Measurements from ENCODE around the gene SETD9. TPM values are rescaled to one million over a fixed set of nuclear protein-coding genes. Genes with fewer than 3 reads are reported as not detected.
A peak's percentile ranks its signal among the peaks of the same experiment; 100 is the strongest.

Gene SETD9
- total and polyA plus RNA-seq, 2 of the 13 experiments (the other 11 are each of a cell fraction or from before 2014, with no cell fraction given), result 4.8 to 17.8 TPM

DNA sequence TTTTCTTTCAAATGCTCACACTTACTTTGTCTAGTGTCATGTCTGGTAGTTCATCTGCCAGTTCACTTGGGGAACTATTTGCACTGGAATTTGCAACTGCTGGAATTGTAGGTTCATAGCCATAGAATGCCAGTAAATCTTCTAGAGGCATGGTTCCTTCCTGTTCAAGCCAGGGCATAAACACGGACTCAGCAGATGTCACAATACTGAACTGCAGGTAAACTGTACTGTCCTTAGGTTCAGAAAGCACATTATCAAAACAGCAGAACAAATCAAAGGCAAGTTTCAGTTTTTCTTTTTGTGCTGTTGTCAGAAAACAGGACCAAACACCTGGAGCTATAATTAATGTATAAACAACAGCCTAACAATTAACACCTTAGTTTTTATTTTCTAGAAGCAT is 29.5 kb downstream of the SETD9 start:
- H2AFZ ChIP-seq (ENCODE audit: low read length), result no peak overlapping the region
- H3K4me1 ChIP-seq (ENCODE audit: insufficient read depth, low read length), result peaks cover 10% of the 10 kb centered on the region
- no peaks in the 10 kb centered on the region for H3K27me3 ChIP-seq (ENCODE audit: control insufficient read depth in 1 of 2, insufficient read depth in 2 of 2, low read length in 2 of 2)
- no TSS peak for BruUV-seq (replicated peaks)
- peak; percentile 72 for ATAC-seq
- ChIA-PET CTCF (ENCODE audit: low intra/inter-chr PET ratio, low total read pairs) (no interaction called here), POLR2A (no interaction called here)
- in situ Hi-C loops (cut with HindIII; ENCODE audit: extremely low pct_ligation_motif_present, low pct_unique_long_range_greater_than_20kb) (no loop called here), intact Hi-C loops (cut with micrococcal nuclease; ENCODE audit: unreplicated experiment) (no loop called here)
- H3K9ac ChIP-seq (ENCODE audit: insufficient read depth, low read depth, low read length), result no peak overlapping the region
- H3K4me3 ChIP-seq (replicated peaks in 1 of 3; ENCODE audit: insufficient read depth in 1 of 3, low read depth in 2 of 3, low read length in 3 of 3), result no peak overlapping the region
- no peak for DNase-seq (ENCODE audit: low spot score)
- H3K9me3 ChIP-seq (ENCODE audit: low read length), result no peaks in the 10 kb centered on the region
- FAIRE-seq, result no peak
- no peaks in the 10 kb centered on the region for H4K20me1 ChIP-seq (ENCODE audit: insufficient read depth, low read length)
- peaks cover 21 to 78% of the 10 kb centered on the region in 2 experiments for H3K36me3 ChIP-seq (replicated peaks in 1 of 2; ENCODE audit: control insufficient read depth in 1 of 2, insufficient read depth in 2 of 2, low read length in 2 of 2)
- H3K79me2 ChIP-seq (ENCODE audit: insufficient read depth, low read length), result no peaks in the 10 kb centered on the region
- WGBS (ENCODE audit: low lambda C conversion rate), result 31% methylated on average over 1 of the region's 1 CpG
- H3K4me2 ChIP-seq (ENCODE audit: low read depth, low read length), result no peak overlapping the region
- H3K27ac ChIP-seq (ENCODE audit: extremely low read length, insufficient read depth, low read length), result peak overlapping the region; percentile 13
- TF ChIP-seq TEAD3 (CRISPR knock-in tag; optimal IDR thresholded peaks at IDR 0.05; ENCODE audit: borderline replicate concordance) (peak; percentile 31), MAFK (conservative IDR thresholded peaks at IDR 0.05 in 1 of 2, IDR thresholded peaks at IDR 0.05 in 1 of 2; ENCODE audit: low read length in 2 of 2) (peak; percentile 2 to 29; a peak in 1 of 4 replicates), ZNF205 (CRISPR knock-in tag; IDR thresholded peaks at IDR 0.05) (no peak), ZBTB14 (CRISPR knock-in tag; IDR thresholded peaks at IDR 0.05) (no peak), CEBPB (IDR thresholded peaks at IDR 0.05; ENCODE audit: borderline replicate concordance, low read depth, low read length) (peak; percentile 39; the same call in 1 of the 2 replicates), CEBPG (CRISPR knock-in tag; IDR thresholded peaks at IDR 0.05) (peak; percentile 42; the same call in 1 of the 2 replicates), SOX5 (CRISPR knock-in tag; IDR thresholded peaks at IDR 0.05; ENCODE audit: borderline replicate concordance) (no peak), SAP130 (CRISPR knock-in tag; IDR thresholded peaks at IDR 0.05; ENCODE audit: low read depth) (peak; percentile 37)
- TF ChIP-seq, protein P1, sequence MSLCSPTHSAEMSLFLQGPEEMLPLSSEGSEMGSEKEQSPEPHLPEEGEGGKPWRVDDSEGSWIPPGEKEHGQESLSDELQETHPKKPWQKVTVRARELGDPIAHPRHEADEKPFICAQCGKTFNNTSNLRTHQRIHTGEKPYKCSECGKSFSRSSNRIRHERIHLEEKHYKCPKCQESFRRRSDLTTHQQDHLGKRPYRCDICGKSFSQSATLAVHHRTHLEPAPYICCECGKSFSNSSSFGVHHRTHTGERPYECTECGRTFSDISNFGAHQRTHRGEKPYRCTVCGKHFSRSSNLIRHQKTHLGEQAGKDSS (CRISPR knock-in tag; IDR thresholded peaks at IDR 0.05; ENCODE audit: borderline replicate concordance, low read depth), result no peak

Data from HepG2 (cell line).